CD4-positive, alpha-beta T cell treated with Interleukin-2 at 100 ng/mL for 4 hours (primary cell): ENCODE measurements around the gene IFNA1.
"Not testable (repeated sequence)": the region's sequence is repeated elsewhere in the genome, so short reads cannot be mapped to it uniquely, and the experiment has no call there.

Source experiments
- DNase-seq: peaks from one replicate; pipeline ENCODE4 v3.0.0-alpha.2; 2020; ENCODE audit warnings: low spot score

The IFNA1 gene

DNA sequence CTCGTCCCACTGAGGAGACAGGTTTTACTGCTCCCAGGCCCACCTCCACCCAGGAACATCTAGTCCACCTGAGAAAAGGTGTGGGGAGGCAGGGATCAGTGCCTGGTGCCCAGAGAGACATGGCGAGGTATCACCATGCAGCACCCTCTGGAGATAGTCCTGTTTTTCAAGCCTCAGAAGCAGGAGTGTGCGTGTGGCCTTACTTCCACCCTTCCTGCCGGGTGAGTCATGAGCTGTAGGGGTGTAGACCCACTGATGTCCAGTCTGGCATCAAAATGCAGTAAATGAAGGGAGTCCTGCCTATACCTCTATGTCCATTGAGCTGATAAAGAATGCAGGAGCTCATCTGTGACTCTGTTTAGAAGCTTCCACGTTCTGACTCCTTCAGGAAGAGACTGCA is 9.1 kb downstream of the IFNA1 start:
- not testable (repeated sequence) for DNase-seq

DNA sequence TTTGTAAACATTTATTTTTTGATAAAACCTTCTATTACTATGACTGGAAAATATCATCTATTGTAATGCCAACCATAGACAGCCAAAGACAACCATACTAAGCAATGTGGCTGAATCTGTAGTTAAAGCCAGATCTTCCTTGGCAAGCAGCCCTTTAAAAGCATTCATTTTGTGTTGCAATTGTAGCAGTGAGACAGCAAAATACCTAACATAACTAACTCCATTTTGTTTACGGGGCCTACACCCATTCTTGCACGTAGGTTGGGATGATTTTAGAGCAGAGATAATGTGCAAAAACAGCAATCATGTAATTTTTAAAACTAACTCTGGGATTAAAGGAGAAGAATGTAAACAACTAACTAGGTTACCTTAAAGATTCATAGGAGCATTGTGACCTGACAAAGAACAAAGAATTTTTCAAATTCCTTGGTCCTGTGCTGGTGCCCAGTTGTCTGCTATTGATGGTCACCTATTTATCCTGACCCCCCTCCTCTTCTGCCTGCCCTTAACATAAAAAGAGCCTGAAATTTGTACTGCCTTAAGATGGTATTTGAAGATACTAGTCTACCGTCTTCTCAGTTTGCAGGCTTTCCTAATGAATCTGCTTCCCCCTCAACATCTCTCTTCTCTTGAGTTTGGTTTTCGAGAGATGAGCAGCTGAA is 10.6 kb downstream of the IFNA1 start:
- no peak for DNase-seq

DNA sequence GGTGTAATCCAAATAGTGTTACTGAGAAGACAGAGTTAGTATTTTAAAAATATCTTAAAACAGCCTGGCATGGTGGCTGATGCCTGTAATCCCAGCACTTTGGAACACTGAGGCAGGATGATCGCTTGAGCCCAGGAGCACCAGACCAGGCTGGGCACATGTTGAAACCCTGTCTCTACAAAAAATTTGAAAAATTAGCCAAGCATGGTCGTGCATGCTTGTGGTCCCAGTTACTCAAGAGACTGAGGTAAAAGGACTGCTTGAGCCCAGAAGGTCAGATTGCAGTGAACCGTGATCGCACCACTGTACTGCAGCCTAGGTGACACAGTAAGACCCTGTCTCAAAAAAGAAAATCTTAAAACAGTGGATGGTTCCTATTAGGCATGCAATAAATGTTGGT is 12.4 kb downstream of the IFNA1 start:
- no peak for DNase-seq

DNA sequence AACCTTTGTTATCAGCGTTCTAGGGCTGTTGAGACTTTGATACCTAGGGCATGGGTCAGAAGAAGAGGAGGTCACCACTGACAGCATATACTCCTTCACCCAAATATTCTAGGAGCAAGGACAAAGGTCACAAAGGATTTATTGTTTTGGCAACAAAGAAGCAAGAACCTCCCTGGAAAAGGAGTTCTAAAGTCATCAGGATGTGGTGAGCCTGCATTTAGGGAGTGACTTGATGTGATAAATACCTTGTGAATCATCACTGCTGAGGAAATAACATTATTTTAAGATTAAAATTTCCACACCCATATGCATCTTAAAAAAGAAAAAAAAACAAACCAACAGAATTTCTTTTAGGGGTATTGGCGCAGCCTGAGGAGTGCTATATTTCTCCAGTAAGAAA is 13.9 kb downstream of the IFNA1 start:
- no peak for DNase-seq

DNA sequence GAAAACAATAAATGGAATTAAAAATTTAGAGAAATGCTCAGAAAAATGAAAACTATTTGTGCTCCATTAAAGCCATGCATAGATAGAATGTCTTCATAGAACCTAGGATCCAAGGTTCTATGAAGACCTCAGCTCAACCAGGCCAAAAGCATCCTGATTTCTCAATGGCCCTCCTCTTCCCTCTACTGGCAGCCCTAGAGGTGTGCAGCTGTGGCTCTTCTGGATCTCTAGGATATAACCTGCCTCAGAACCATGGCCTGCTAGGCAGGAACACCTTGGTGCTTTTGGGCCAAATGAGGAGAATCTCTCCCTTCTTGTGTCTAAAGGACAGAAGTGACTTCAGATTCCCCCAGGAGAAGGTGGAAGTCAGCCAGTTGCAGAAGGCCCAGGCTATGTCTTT is 15.1 kb downstream of the IFNA1 start:
- peak; percentile 27 for DNase-seq

DNA sequence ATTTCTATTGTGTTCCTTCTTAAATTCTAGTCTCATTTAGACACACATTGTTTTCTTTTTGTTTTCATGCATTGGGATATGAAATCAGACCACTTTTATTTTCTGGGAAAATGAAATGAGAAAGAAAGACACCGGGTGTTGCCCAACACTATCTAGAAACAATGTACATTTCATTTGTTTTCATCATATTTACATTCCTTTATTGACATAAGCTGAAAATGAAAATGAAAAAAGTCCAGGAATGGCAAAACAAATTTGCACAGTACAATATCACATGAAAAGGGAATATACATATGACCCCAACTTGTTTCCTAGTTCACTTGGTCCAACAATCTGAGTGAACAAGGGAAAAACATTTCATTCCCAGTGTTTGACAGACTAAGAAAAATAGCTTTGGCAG is 21.1 kb downstream of the IFNA1 start:
- no peak for DNase-seq

DNA sequence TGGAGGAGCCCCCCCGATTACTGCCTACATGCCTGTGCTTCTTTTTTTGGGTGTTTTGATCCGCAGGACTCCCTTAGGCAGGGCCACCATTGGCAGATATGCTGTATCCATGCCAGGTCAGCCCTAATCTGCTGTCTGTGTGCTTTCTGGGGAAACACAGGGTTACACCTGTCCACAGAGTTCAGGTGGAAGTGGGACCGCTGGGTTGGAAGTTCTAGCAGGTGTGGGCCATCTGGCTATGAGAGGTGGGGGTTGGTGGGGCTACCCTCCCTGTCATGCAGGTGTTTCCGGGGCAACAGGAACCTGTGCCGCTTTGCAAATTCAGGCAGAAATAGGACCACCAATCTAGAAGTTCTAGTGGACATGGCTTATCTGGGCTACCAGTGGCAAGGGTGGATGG is 24.9 kb downstream of the IFNA1 start:
- no peak for DNase-seq

DNA sequence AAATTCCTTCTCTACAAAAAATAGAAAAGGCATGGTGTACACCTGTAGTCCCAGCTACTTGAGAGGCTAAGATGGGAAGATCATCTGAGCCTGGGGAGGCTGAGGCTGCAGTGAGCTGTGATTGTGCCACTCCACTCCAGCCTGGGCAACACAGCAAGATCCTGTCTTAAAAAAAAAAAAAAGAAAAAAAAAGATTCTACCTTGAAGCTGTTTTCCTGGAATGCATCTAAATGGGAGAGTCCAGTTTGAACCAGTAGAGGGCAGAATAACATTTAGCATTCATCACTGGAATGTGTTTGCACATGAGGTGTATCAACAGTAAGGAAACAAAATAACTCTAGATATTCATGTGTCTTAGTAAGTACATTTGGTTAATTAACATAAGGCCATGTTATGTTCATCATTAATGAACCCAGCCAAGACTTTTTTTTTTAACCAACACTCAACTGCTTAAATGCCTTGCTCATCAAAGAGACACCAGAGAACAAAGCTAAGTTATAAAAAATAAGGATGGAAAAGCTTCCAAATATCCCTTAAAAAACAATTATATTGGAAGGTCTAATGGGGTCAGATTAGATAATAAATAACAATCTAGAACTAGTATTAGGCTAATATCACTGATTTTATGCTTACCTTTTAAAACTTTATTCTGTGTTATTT is 25.8 kb downstream of the IFNA1 start:
- DNase-seq: peak; percentile 67

DNA sequence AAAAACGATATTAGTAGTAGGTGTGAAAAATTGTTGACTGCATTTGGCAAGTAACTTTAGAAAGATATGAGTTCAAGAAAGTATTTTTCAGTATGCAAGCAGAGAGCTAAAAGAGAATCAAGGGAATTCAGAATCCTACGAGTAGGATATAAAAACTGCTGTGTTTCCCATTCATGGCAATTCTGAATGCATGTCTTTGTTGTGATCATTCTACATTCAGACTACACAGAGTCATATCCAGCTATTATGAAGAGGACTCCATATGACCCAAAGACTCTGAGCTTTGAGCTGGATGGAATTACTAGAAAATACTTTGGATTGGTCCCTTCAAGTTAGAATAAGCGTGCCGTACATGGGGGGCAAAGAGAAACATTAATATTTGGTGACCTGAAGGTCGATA is 29.9 kb downstream of the IFNA1 start:
- DNase-seq: no peak

DNA sequence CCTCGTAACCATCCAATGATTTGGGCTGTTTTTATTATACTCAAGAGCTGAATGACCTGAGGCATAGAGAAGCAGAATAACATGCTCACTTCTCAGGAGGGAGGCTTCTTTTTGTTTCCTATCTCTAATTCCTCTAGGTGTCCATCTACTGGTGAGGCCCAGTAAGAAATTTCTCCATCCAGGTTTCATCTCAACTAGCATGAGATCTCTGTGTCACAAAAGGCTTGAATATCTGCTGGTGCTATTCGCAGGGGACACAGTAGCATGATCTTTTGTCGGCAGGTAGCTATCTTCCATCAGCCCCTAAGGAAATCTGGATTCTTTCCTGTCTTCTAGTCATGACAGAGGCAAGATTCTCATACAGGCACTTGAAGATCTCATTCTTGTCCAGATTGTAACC is 33.0 kb downstream of the IFNA1 start:
- no peak for DNase-seq

DNA sequence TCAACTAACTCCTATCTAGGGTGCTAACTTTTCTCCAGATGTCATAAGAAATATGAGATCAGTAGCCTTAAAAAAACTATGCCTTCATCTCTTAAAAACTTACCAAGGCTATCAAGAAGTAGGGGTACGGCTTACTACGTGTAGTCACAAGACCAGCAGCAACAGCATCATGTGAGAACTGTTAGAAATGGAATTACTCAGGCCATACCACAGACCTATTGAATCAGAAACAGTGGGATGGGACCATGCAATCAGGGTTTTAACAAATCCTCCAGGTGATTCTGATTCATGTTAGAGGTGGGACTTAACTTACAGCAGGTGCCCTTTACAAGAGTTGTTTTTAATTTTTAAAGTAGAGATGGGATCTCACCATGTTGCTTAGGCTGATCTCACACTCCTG is 37.2 kb downstream of the IFNA1 start:
- no peak for DNase-seq

DNA sequence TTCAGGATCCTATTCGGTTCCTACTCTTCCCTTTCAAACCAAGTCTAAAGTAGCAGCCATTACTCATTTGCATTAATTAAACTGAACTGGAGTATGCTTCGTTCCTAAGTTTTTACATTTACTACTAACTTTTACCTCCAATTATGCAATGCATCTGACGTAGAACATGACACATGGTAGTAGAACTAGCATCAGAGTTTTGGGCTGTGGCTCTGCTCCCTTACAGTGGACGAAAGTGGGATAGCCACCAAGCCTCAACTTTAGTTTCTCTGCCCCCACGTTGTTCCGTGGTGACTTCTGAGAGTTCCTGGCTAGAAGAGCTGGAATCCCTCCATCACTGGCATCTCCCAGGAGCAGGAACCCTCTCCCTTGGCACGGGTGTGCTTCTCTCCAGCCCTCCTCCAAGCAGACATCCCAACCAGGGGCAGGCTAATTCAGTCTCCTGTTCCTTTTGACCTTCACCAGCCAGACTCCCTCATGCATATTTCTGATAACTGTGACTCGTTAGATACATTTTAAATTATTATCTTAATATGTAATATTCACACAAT is 39.0 kb downstream of the IFNA1 start:
- DNase-seq: no peak

DNA sequence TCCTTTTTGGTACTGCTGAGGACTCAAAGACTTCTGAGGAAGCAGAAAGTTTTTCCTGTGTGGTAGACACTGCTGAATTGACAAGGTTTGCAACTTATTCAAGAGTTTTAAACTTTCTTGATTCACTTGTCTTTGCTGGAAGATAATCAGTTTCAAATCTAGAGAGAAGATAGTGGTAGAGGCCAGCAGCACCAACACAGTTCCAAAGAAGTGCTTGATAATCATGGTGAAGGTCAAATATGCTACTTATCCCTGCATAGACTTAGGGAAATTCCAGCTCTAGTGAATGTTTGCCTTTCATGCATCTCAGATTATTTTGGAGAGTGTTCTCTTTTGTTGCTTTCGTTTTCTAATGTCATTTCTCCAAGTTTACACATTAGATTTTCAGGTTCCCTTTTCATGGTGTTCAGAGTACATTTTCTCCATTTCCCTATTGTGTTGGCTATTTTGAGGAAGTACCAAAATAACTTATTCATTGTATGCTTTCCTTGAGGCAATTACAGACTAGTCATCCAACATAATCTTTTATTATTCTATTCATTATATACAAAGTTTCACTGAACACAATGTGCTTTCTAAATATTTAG is 41.3 kb downstream of the IFNA1 start:
- DNase-seq: no peak

DNA sequence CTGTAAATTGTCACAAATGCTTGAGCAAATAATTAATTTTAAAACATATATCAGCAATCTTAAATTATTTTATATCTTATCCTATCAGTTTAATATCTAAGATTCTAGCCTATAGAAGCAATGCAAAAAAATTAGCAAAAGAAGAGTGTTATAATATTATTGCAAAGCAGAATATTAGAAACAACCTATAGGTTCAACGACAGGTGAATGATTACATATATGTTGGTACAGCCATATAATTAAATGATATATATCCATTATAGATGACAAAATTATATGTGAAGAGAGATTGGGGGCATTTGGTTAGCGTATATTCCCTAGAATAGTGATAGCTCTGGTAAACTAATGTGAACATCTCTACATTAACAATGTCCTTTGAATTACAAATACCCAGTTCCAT is 42.0 kb downstream of the IFNA1 start, which contains the start of gene IFNE:
IFNE (minus strand) TSS at position 101 of the 400 bp plus-strand sequence. CDS start 619 bp downstream, outside the sequence.
- DNase-seq: no peak
